Stimulated activated CD8-positive, alpha-beta memory T cell treated with anti-CD3 and anti-CD28 coated beads, Interleukin-15, amount 100 ng/mL, for 48 hours (primary cell): Measurements from ENCODE around the gene BDH1.

Source experiments
- DNase-seq, 2 donors: peaks; one replicate each; pipeline ENCODE4 v3.0.0-alpha.2; 2020; ENCODE audit warnings: low read depth in 2 of 2

Gene BDH1

GRCh38 chr3:197462808-197463207 is 93.0 kb downstream of the BDH1 start:
- no peak for DNase-seq

GRCh38 chr3:197460639-197461038 is 95.1 kb downstream of the BDH1 start:
- no peak for DNase-seq

GRCh38 chr3:197460002-197460401 is 95.8 kb downstream of the BDH1 start:
- no peak for DNase-seq
